ENCODE data around the gene DIO1. TPM values are rescaled to one million over a fixed set of nuclear protein-coding genes. Genes with fewer than 3 reads are reported as not detected.
A peak's percentile ranks its signal among the peaks of the same experiment; 100 is the strongest.

Gene DIO1
- total and polyA plus RNA-seq, 3 experiments from 2014 or later = not detected

DNA sequence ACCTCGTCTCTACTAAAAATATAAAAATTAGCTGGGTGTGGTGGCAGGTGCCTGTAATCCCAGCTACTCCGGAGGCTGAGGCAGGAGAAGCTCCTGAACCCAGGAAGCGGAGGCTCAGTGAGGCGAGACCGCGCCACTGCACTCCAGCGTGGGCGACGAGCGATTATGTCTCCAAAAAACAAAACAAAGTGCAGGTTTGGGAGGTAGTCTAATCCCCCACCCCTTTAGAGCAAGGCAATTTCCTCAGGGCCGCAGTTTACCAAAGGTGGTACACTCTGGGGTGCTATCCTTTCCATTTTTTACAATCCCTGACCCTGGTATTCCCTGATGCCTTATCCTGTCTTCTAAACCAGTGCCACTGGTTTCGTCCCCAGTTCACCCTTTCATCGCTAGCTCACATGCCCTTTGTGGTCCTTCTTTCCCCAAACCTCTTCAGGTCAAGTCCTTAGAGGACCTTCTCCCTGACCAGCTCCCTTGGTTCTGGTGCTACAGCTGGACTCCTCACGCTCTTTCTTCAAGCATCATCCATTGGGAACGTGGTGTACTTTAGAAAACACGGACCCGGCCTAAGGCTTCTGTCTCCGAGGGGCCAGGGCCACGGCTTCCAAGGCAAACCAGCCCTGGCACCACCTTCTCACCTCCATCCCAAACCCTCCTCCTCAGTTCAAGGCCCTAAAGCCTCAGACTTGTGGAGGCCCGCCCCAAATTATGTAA is 50.6 kb downstream of the DIO1 start:
- CTCF ChIA-PET = interaction anchor here (0.8 to 3.2 kb wide), 10 partner anchors 10 to 107 kb away, joined by 3 to 16 read pairs (median 4); partner anchors contain the start of genes NDC1 and YIPF1
- POLR2A ChIA-PET = interaction anchor here (1.0 to 2.3 kb wide), 3 partner anchors 8 to 108 kb away, joined by 3 to 24 read pairs (median 8); partner anchors contain the start of genes TCEANC2, TMEM59 and YIPF1

DNA sequence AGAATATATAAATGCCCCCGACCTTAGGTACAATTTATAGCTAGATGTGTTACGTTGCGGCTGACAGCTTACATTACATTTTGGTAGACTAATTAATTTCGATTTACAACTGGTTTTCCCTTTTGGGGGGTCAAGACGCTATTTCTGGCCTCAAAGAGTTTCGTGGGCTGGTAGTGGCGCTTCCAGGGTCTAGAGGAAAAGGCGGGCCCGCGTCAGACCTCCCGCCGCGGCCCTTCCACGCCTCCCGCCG is 51.1 kb downstream of the DIO1 start:
- no peaks in the 10 kb centered on the region for H3K36me3 ChIP-seq (ENCODE audit: insufficient read depth, low read length)
- peaks cover 0 to 8% (median 4%) of the 10 kb centered on the region in 3 donors for H3K36me3 Mint-ChIP-seq
- H3K4me3 ChIP-seq (ENCODE audit: low read length) = peak overlapping the region; percentile 71
- no peaks in the 10 kb centered on the region for H3K27me3 Mint-ChIP-seq
- peak overlapping the region; percentile 83 for H3K27ac ChIP-seq (ENCODE audit: low read depth, low read length)
- H3K4me1 Mint-ChIP-seq = peaks cover 40 to 66% (median 52%) of the 10 kb centered on the region in 3 donors
- POLR2A ChIA-PET = interaction anchor here (0.8 to 2.3 kb wide), 7 partner anchors 9 to 1219 kb away, joined by 3 to 24 read pairs (median 5); partner anchors contain the start of genes NDC1, TCEANC2, TMEM59 and YIPF1
- H3K4me1 ChIP-seq (ENCODE audit: insufficient read depth, low read length) = peaks cover 38% of the 10 kb centered on the region
- no peaks in the 10 kb centered on the region for H3K9me3 Mint-ChIP-seq
- CTCF ChIA-PET = interaction anchor here (0.8 to 3.2 kb wide), 9 partner anchors 11 to 865 kb away, joined by 3 to 16 read pairs (median 4); partner anchors contain the start of genes NDC1 and YIPF1
- H3K27me3 ChIP-seq (ENCODE audit: insufficient read depth, low read length, poor library complexity, severe bottlenecking) = no peaks in the 10 kb centered on the region
- peak overlapping the region; percentile 94 to 99 (median 96) for H3K27ac Mint-ChIP-seq
- H3K4me3 Mint-ChIP-seq = peak overlapping the region; percentile 96 to 99 (median 97)
- DNase-seq = no peak
- H3K9me3 ChIP-seq (ENCODE audit: low read length) = no peaks in the 10 kb centered on the region

More for the DNA sequence above, 50.6 kb downstream of the DIO1 start:
- no peaks in the 10 kb centered on the region for H3K27me3 ChIP-seq (ENCODE audit: insufficient read depth, low read length, poor library complexity, severe bottlenecking)
- H3K36me3 ChIP-seq (ENCODE audit: insufficient read depth, low read length) = no peaks in the 10 kb centered on the region
- peak overlapping the region; percentile 83 for H3K27ac ChIP-seq (ENCODE audit: low read depth, low read length)
- peak overlapping the region; percentile 71 for H3K4me3 ChIP-seq (ENCODE audit: low read length)
- peaks cover 38% of the 10 kb centered on the region for H3K4me1 ChIP-seq (ENCODE audit: insufficient read depth, low read length)
- Mint-ChIP-seq H3K27ac (peak overlapping the region; percentile 94 to 99 (median 96)), H3K4me1 (peaks cover 44 to 68% (median 57%) of the 10 kb centered on the region in 3 donors), H3K4me3 (peak overlapping the region; percentile 96 to 99 (median 97)), H3K36me3 (peaks cover 0 to 9% (median 2%) of the 10 kb centered on the region in 3 donors), H3K27me3 (no peaks in the 10 kb centered on the region), H3K9me3 (no peaks in the 10 kb centered on the region)
- H3K9me3 ChIP-seq (ENCODE audit: low read length) = no peaks in the 10 kb centered on the region
- DNase-seq = no peak

DNA sequence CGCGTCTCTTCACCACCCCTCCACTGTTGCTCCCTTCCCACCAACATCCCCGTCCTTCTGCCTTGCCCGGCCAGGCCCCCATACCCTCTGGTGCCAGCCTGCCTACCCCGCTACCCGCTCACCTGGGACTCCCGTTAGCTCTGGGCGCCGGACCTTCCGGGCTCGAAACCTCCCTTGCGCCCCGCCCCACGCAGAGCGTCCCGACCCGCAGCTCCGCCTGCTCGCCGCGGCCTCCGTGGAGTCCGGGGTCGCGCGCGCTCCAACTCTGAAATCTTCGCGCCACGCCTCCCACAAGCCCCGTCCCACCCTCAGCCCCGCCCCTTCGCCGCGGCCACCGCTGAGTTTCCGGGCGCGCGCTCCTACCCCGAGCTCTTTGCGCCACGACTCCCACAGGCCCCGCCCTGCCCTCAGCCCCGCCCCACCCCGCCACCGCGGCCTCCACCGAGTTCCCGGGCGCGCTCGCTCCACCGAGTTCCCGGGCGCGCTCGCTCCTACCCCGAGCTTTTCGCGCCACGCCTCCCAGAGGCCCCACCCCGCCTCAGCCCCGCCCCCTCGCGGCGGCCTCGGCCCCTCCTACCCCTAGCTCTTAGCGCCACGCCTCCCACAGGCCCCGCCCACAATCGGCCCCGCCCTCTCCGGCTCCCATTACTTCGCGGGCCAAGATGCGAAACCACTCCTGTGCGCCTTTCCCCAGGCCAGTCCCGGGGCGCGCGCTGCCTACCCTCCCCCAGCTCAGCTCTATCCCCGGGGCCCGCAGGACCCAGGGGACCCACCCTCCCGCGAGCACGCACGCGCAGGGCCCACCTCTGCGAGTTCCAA is 51.7 kb downstream of the DIO1 start, which contains the start of gene IFT25:
Gene IFT25, minus strand, starts transcription at position 267 of the 819 bp plus-strand sequence. CDS start 5,617 bp downstream, outside the sequence.
- DNase-seq = peak; percentile 97 to 99 (median 98)
- Mint-ChIP-seq H3K4me3 (peak within 1 kb of the TSS; percentile 96 to 99 (median 97)), H3K27me3 (no peaks in the 10 kb centered on the region), H3K36me3 (peaks cover 0 to 7% (median 3%) of the 10 kb centered on the region in 3 donors), H3K4me1 (peaks cover 39 to 63% (median 49%) of the 10 kb centered on the region in 3 donors), H3K27ac (peak within 1 kb of the TSS; percentile 94 to 99 (median 96)), H3K9me3 (no peaks in the 10 kb centered on the region)
- Histone ChIP-seq H3K4me1 (ENCODE audit: insufficient read depth, low read length) (peaks cover 38% of the 10 kb centered on the region), H3K36me3 (ENCODE audit: insufficient read depth, low read length) (no peaks in the 10 kb centered on the region), H3K4me3 (ENCODE audit: low read length) (peak within 1 kb of the TSS; percentile 71), H3K9me3 (ENCODE audit: low read length) (no peaks in the 10 kb centered on the region), H3K27ac (ENCODE audit: low read depth, low read length) (peak within 1 kb of the TSS; percentile 83), H3K27me3 (ENCODE audit: insufficient read depth, low read length, poor library complexity, severe bottlenecking) (no peaks in the 10 kb centered on the region)
- CTCF ChIA-PET = interaction anchor here (0.8 to 3.2 kb wide), 13 partner anchors 11 to 864 kb away, joined by 3 to 16 read pairs (median 4); partner anchors contain the start of genes NDC1 and YIPF1
- POLR2A ChIA-PET = interaction anchor here (0.6 to 2.3 kb wide), 8 partner anchors 9 to 1220 kb away, joined by 3 to 24 read pairs (median 4); partner anchors contain the start of genes NDC1, TCEANC2, TMEM59 and YIPF1

DNA sequence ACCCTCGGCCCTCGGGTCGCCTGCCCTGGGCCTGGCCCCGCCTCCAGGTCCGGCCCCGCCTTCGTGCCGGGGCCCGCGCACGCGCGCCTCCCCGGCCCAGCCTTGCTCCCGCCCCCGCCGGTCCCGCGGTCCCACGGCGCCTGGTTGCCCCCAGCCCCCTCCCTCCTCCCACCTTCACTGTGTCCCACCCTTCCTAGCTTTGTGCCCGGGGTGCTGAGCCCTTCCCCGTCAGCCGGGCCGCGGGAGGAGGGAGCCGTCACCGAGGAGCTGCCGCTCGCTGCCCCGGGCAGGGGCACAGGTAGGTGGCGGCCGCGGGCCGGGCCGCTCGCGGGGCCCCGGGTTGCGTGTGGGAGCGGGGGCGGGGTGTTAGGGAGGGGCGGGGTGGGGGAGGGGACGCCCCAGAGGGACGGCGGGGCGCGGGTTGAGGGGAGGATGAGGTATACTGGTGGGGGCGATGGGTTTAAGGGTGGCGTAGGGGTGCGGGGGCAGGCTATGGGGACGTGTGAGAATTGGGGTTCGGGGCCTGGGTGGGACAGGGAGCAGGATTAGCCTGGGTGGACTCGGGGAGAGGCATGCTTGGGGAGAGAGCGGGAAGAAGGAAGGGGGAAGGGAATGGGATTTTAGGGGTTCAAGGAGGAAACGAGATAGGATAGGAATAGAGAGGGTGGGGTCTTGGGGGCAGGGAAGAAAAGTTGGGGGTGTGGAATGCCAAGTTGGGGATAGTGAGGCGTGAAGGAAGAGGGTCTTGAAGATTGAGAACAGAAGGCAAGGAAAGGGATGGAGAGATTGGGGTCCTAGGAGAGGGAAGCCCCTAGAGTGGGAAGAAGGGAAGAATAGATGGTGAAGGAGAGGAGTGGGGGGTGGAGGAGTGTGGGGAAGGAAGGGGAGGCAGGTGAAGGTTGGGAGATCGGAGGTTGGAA is 52.5 kb downstream of the DIO1 start, which contains the start of gene LRRC42:
Gene LRRC42, plus strand, starts transcription at position 99 of the 920 bp plus-strand sequence. CDS start 5,650 bp downstream, outside the sequence.
- Mint-ChIP-seq H3K36me3 (peaks cover 0 to 13% (median 3%) of the 10 kb centered on the region in 3 donors), H3K27me3 (no peaks in the 10 kb centered on the region), H3K27ac (peak within 1 kb of the TSS; percentile 94 to 99 (median 96)), H3K4me1 (peaks cover 39 to 61% (median 49%) of the 10 kb centered on the region in 3 donors), H3K9me3 (no peaks in the 10 kb centered on the region), H3K4me3 (peak within 1 kb of the TSS; percentile 96 to 99 (median 97))
- ChIA-PET POLR2A (interaction anchor here (0.6 to 2.3 kb wide), 5 partner anchors 57 to 857 kb away, joined by 3 to 24 read pairs (median 7); partner anchors contain the start of genes NDC1, TCEANC2, TMEM59 and YIPF1), CTCF (interaction anchor here (1.0 to 3.2 kb wide), 10 partner anchors 10 to 863 kb away, joined by 3 to 16 read pairs (median 5); partner anchors contain the start of genes NDC1 and YIPF1)
- no peak for DNase-seq
- Histone ChIP-seq H3K27me3 (ENCODE audit: insufficient read depth, low read length, poor library complexity, severe bottlenecking) (no peaks in the 10 kb centered on the region), H3K36me3 (ENCODE audit: insufficient read depth, low read length) (no peaks in the 10 kb centered on the region), H3K4me1 (ENCODE audit: insufficient read depth, low read length) (peaks cover 38% of the 10 kb centered on the region), H3K27ac (ENCODE audit: low read depth, low read length) (peak within 1 kb of the TSS; percentile 83), H3K9me3 (ENCODE audit: low read length) (no peaks in the 10 kb centered on the region), H3K4me3 (ENCODE audit: low read length) (peak within 1 kb of the TSS; percentile 71)

GRCh38 chr1:53947172-53947907 is 53.4 kb downstream of the DIO1 start:
- H3K36me3 ChIP-seq (ENCODE audit: insufficient read depth, low read length) = peaks cover 4% of the 10 kb centered on the region
- H3K4me1 Mint-ChIP-seq = peaks cover 37 to 55% (median 49%) of the 10 kb centered on the region in 3 donors
- H3K4me3 Mint-ChIP-seq = peak overlapping the region; percentile 65 to 99 (median 83)
- DNase-seq = no peak
- H3K9me3 ChIP-seq (ENCODE audit: low read length) = no peaks in the 10 kb centered on the region
- no peaks in the 10 kb centered on the region for H3K27me3 ChIP-seq (ENCODE audit: insufficient read depth, low read length, poor library complexity, severe bottlenecking)
- H3K36me3 Mint-ChIP-seq = peaks cover 0 to 21% (median 3%) of the 10 kb centered on the region in 3 donors
- no peaks in the 10 kb centered on the region for H3K27me3 Mint-ChIP-seq
- no peaks in the 10 kb centered on the region for H3K9me3 Mint-ChIP-seq
- peak overlapping the region; percentile 23 to 96 (median 82) for H3K27ac Mint-ChIP-seq
- H3K27ac ChIP-seq (ENCODE audit: low read depth, low read length) = peak overlapping the region; percentile 64
- peaks cover 37% of the 10 kb centered on the region for H3K4me1 ChIP-seq (ENCODE audit: insufficient read depth, low read length)
- peak overlapping the region; percentile 54 for H3K4me3 ChIP-seq (ENCODE audit: low read length)
- ChIA-PET CTCF (interaction anchor here (1.4 to 4.1 kb wide), 3 partner anchors 12 to 87 kb away, joined by 5 to 27 read pairs (median 8); no protein-coding TSS in a partner anchor), POLR2A (no interaction called here)

DNA sequence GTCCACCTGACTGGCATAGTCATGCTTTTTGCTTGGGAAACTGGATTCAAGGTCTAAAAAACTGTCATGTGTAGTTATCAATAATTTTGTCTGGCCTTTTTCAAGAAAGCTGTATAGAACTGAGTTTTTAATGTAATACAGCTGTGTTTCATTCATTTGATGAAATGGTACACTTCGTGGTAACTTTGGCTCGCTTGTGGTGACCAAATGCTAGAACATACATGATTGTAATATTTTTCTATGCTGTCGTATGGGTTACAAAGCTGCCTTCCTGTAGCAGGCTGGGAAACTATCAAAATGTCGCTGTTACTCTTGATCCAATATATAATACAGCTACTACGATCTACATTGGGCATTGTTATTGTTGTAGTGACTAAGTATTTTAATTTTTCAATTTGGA is 54.3 kb downstream of the DIO1 start:
- ChIA-PET POLR2A (no interaction called here), CTCF (interaction anchor here (0.6 to 4.1 kb wide), 4 partner anchors 11 to 88 kb away, joined by 3 to 27 read pairs (median 6); no protein-coding TSS in a partner anchor)
- H3K4me1 ChIP-seq (ENCODE audit: insufficient read depth, low read length) = peaks cover 28% of the 10 kb centered on the region
- H3K9me3 Mint-ChIP-seq = no peaks in the 10 kb centered on the region
- H3K4me3 Mint-ChIP-seq = peak overlapping the region in 5 of 7 donors; percentile 49 to 83 (median 80)
- H3K4me1 Mint-ChIP-seq = peaks cover 28 to 49% (median 46%) of the 10 kb centered on the region in 3 donors
- no peak for DNase-seq
- peaks cover 0 to 30% (median 9%) of the 10 kb centered on the region in 3 donors for H3K36me3 Mint-ChIP-seq
- H3K27ac Mint-ChIP-seq = peak overlapping the region in 2 of 8 donors; percentile 51 to 81
- no peak overlapping the region for H3K4me3 ChIP-seq (ENCODE audit: low read length)
- H3K27me3 ChIP-seq (ENCODE audit: insufficient read depth, low read length, poor library complexity, severe bottlenecking) = no peaks in the 10 kb centered on the region
- H3K27me3 Mint-ChIP-seq = no peaks in the 10 kb centered on the region
- H3K36me3 ChIP-seq (ENCODE audit: insufficient read depth, low read length) = peaks cover 7% of the 10 kb centered on the region
- H3K9me3 ChIP-seq (ENCODE audit: low read length) = no peaks in the 10 kb centered on the region
- no peak overlapping the region for H3K27ac ChIP-seq (ENCODE audit: low read depth, low read length)

Data from CD8-positive, alpha-beta memory T cell (primary cell).